GM23248 (cell line): Measurements from ENCODE around the gene TXNRD2. TPM values are rescaled to one million over a fixed set of nuclear protein-coding genes. Genes with fewer than 3 reads are reported as not detected.

Source experiments
- DNase-seq: peaks from one replicate; pipeline ENCODE4 v3.0.0-alpha.2; 2015
- H2AFZ ChIP-seq: fragments of 200-600 bp; sonication (generic); 2 replicates; pipeline ENCODE4 v1.6.1; 2016; ENCODE audit warnings: antibody characterized with exemption
- H3F3A ChIP-seq: fragments of 200-600 bp; sonication (generic); 2 replicates; pipeline ENCODE4 v1.6.1; 2016; ENCODE audit warnings: mild to moderate bottlenecking, antibody characterized with exemption, mixed run types; ENCODE audit not compliant: insufficient read depth
- H3K27ac ChIP-seq: fragments of 200-600 bp; sonication (generic); 2 replicates; pipeline ENCODE4 v1.5.1; 2016; ENCODE audit warnings: mild to moderate bottlenecking
- H3K27me3 ChIP-seq: fragments of 200-600 bp; sonication (generic); replicated peaks from 2 replicates; pipeline ENCODE4 v1.6.1; 2016; ENCODE audit warnings: mild to moderate bottlenecking; ENCODE audit not compliant: insufficient read depth
- H3K36me3 ChIP-seq: fragments of 200-600 bp; sonication (generic); 2 replicates; pipeline ENCODE4 v1.6.1; 2016; ENCODE audit warnings: low read depth, mild to moderate bottlenecking
- H3K4me1 ChIP-seq: fragments of 200-600 bp; sonication (generic); 2 replicates; pipeline ENCODE4 v1.6.1; 2016; ENCODE audit warnings: mild to moderate bottlenecking; ENCODE audit not compliant: insufficient read depth
- H3K4me2 ChIP-seq: fragments of 200-600 bp; sonication (generic); one replicate; pipeline ENCODE4 v1.6.1; 2016; ENCODE audit warnings: mild to moderate bottlenecking; ENCODE audit not compliant: unreplicated experiment
- H3K4me3 ChIP-seq: fragments of 200-600 bp; sonication (generic); 2 replicates; pipeline ENCODE4 v1.5.1; 2016; ENCODE audit warnings: mild to moderate bottlenecking
- H3K79me2 ChIP-seq: fragments of 200-600 bp; sonication (generic); 2 replicates; pipeline ENCODE4 v1.6.1; 2016; ENCODE audit warnings: mild to moderate bottlenecking; ENCODE audit not compliant: insufficient read depth
- H3K9ac ChIP-seq: fragments of 200-600 bp; sonication (generic); 2 replicates; pipeline ENCODE4 v1.6.1; 2016; ENCODE audit warnings: mild to moderate bottlenecking
- H3K9me2 ChIP-seq: fragments of 200-600 bp; sonication (generic); 2 replicates; pipeline ENCODE4 v1.6.1; 2016; ENCODE audit warnings: mixed run types, mild to moderate bottlenecking, moderate library complexity; ENCODE audit not compliant: insufficient read depth
- H3K9me3 ChIP-seq: fragments of 200-600 bp; sonication (generic); one replicate; pipeline ENCODE4 v1.6.1; 2017; ENCODE audit warnings: low read depth
- H4K20me1 ChIP-seq: fragments of 200-600 bp; sonication (generic); 2 replicates; pipeline ENCODE4 v1.6.0; 2016; ENCODE audit not compliant: insufficient read depth
- EZH2 ChIP-seq: fragments of 200-600 bp; sonication (generic); IDR thresholded peaks from 2 replicates; pipeline ENCODE4 v1.6.1; 2018; ENCODE audit warnings: antibody characterized with exemption, mild to moderate bottlenecking; ENCODE audit not compliant: insufficient read depth, poor library complexity, severe bottlenecking
- EZH2phosphoT487 ChIP-seq: fragments of 200-600 bp; sonication (generic); IDR thresholded peaks from 2 replicates; pipeline ENCODE4 v1.6.1; 2018; ENCODE audit warnings: antibody characterized with exemption, moderate library complexity, mild to moderate bottlenecking, low read depth; ENCODE audit not compliant: insufficient read depth
- WGBS, 2 experiments: methylation state at CpG; one replicate each; pipeline ENCODE4 v1.1.6; 2015 to 2017; ENCODE audit warnings: low lambda C conversion rate in 2 of 2, low coverage in 1 of 2; ENCODE audit errors: missing lambda C conversion rate in 2 of 2; 5-methylcytosine and 5-hydroxymethylcytosine counted together
- in situ Hi-C: fragments of 300-500 bp; cut with MboI; formaldehyde crosslinking; loops from 2 replicates; pipeline ENCODE4 v1.15.0; 2020
- polyA plus RNA-seq: library from polyadenylated mRNA; unstranded; fragments of >200 nt; fragmentation: Nextera tagmentation; extraction: Ambion mirVana; gene quantifications from 2 replicates; pipeline ENCODE4 v1.2.1, GENCODE V29; 2016
- total RNA-seq: library from RNA; depleted of rRNA; stranded (reverse); fragments of >200 nt; shearing (Covaris generic); gene quantifications from 2 replicates; pipeline ENCODE4 v1.2.3, GENCODE V29; 2014

TXNRD2 gene
- total and polyA plus RNA-seq, 2 experiments from 2014 or later = 20.1 to 24.8 TPM

GRCh38 chr22:19983741-19984140 is 42.1 kb upstream of the TXNRD2 start:
- Histone ChIP-seq H3K4me1 (peaks cover 7% of the 10 kb centered on the region), H3K27ac (no peak overlapping the region), H3K9me3 (no peaks in the 10 kb centered on the region), H3K36me3 (no peaks in the 10 kb centered on the region), H3K4me3 (no peak overlapping the region), H4K20me1 (no peaks in the 10 kb centered on the region), H2AFZ (no peak overlapping the region), H3K79me2 (no peaks in the 10 kb centered on the region), H3F3A (no peaks in the 10 kb centered on the region), H3K4me2 (no peak overlapping the region), H3K27me3 (no peaks in the 10 kb centered on the region), H3K9ac (peak overlapping the region; percentile 61), H3K9me2 (no peaks in the 10 kb centered on the region)
- in situ Hi-C loops = loop anchor here (25.0 kb wide), 1 partner anchor 304 kb away; no protein-coding TSS in a partner anchor
- TF ChIP-seq EZH2 (no peak), EZH2phosphoT487 (no peak)
- DNase-seq = peak; percentile 25
- 64 to 68% methylated on average over 5 of the region's 5 CpGs for WGBS, 2 experiments

GRCh38 chr22:19982991-19983578 is 41.5 kb upstream of the TXNRD2 start:
- no peak overlapping the region for H2AFZ ChIP-seq
- DNase-seq = no peak
- H3K4me3 ChIP-seq = no peak overlapping the region
- no peak overlapping the region for H3K9ac ChIP-seq
- H3K27ac ChIP-seq = no peak overlapping the region
- TF ChIP-seq EZH2phosphoT487 = no peak
- no peak for TF ChIP-seq EZH2
- H3F3A ChIP-seq = no peaks in the 10 kb centered on the region
- no peaks in the 10 kb centered on the region for H4K20me1 ChIP-seq
- no peaks in the 10 kb centered on the region for H3K27me3 ChIP-seq
- in situ Hi-C loops = loop anchor here (25.0 kb wide), 1 partner anchor 304 kb away; no protein-coding TSS in a partner anchor
- H3K4me1 ChIP-seq = peaks cover 7% of the 10 kb centered on the region
- H3K4me2 ChIP-seq = no peak overlapping the region
- H3K9me2 ChIP-seq = no peaks in the 10 kb centered on the region
- 90 to 92% methylated on average over 8 of the region's 8 CpGs for WGBS, 2 experiments
- no peaks in the 10 kb centered on the region for H3K36me3 ChIP-seq
- no peaks in the 10 kb centered on the region for H3K79me2 ChIP-seq
- no peaks in the 10 kb centered on the region for H3K9me3 ChIP-seq

DNA sequence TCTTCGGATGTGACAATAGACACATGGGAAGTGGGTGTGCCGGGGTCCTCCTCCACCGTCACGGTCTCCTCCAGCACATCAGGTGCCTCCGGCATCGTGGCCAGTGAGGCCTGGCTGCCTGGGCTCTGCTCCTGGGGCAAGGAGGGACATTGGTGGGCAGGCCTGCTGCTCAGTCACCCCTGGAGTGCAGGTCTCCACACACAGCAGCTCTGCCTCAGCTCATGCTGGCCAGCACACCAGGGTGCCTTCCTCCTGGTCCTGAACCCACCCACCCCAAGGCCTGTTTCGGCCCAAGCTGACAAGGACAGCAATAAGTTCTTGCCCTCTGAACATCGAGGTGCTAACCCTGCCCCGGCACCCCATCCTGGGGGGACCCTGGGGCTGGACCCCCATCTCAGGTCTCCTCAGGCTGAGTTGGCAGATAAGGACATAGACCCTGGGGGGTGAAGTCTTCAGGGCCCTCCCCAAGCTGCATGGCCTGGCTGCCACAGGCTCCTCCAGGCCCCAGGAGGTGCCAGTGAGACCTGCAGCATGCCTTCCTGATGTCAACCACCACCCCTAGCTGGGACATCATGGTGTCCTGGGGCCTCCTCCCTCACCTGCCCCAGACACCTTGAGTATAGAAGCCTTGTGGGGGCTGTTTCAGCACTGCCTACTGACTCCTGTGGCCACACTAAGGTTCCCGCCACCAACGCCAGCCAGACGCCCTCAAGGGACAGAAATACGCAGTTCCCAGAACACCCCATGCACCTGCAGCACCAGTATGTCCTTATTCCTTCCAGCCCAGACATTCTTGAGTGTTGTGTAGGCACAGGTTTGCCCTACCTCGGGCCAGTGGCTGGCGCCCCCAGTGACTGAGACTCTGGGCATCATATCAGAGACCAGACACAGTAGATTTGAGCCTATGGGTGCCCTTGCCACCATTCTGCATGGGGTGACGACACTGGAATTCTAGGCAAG is 40.6 kb upstream of the TXNRD2 start:
- Histone ChIP-seq H3K4me2 (no peak overlapping the region), H4K20me1 (no peaks in the 10 kb centered on the region), H3K36me3 (no peaks in the 10 kb centered on the region), H2AFZ (no peak overlapping the region), H3K4me3 (no peak overlapping the region), H3K9me3 (no peaks in the 10 kb centered on the region), H3K9ac (no peak overlapping the region), H3K79me2 (no peaks in the 10 kb centered on the region), H3K9me2 (no peaks in the 10 kb centered on the region), H3K27me3 (no peaks in the 10 kb centered on the region), H3K4me1 (peaks cover 7% of the 10 kb centered on the region), H3F3A (no peaks in the 10 kb centered on the region), H3K27ac (no peak overlapping the region)
- in situ Hi-C loops = loop anchor here (25.0 kb wide), 1 partner anchor 305 kb away; no protein-coding TSS in a partner anchor
- TF ChIP-seq EZH2 (no peak), EZH2phosphoT487 (no peak)
- DNase-seq = no peak
- WGBS, 2 experiments = 92 to 94% methylated on average over 15 to 16 of the region's 16 CpGs

DNA sequence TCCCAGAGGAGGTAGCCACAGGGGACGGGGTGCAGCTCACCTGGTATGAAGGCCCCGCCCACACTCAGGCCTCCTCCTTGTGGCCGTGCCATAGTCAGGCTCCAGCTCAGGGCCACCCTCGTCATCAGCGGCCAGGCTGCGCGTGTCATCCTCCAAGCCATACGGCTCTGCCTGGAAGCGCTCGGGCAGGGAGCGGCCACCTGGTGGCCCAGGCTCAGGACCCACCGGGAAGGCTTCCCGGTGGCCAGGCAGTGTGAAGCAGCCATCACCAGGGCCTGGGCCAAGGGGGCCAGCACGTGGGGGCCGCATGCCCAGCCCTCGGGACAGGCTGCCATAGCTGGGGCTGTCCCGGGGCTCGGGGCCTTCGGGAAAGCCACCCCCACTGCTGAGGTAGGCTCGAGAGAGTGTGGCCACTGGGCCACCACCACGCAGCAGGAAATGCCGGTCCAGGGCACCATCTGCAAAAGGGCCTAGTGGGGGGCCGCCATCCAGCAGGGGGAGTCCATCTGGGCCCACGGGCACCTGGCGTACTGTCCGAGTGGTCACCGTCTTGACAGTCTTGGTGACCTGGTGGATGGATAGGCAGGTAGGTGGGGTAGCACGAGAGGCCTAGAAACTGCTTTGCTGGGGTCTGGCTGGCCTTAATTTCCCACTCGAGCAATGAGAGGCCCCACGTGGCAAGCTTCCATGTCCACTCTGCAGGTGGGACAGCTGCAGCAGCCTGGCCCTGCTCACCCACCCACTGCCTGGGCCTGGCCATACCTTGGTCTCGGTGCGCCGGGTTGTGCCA is 39.7 kb upstream of the TXNRD2 start:
- Histone ChIP-seq H3K9ac (no peak overlapping the region), H3F3A (no peaks in the 10 kb centered on the region), H2AFZ (no peak overlapping the region), H3K36me3 (no peaks in the 10 kb centered on the region), H3K9me3 (no peaks in the 10 kb centered on the region), H3K79me2 (no peaks in the 10 kb centered on the region), H3K27me3 (no peaks in the 10 kb centered on the region), H3K9me2 (no peaks in the 10 kb centered on the region), H3K4me1 (peaks cover 7% of the 10 kb centered on the region), H3K27ac (no peak overlapping the region), H4K20me1 (no peaks in the 10 kb centered on the region), H3K4me3 (no peak overlapping the region), H3K4me2 (no peak overlapping the region)
- TF ChIP-seq EZH2phosphoT487 (no peak), EZH2 (no peak)
- DNase-seq = no peak
- 88 to 91% methylated on average over 32 to 33 of the region's 33 CpGs for WGBS, 2 experiments
- in situ Hi-C loops = loop anchor here (25.0 kb wide), 1 partner anchor 306 kb away; no protein-coding TSS in a partner anchor
